Left lung (tissue), 10 donors: ENCODE data around the gene KRT40. TPM values are rescaled to one million over a fixed set of nuclear protein-coding genes. Genes with fewer than 3 reads are reported as not detected.

Experiments
- ATAC-seq: fragments of 200-7000 bp; cut with Tn5 transposase; one replicate; pipeline ENCODE4 v1.9.1; 2020; ENCODE audit warnings: moderate library complexity
- DNase-seq, 4 donors: peaks; one replicate each; pipeline ENCODE4 v3.0.0-alpha.2; 2013 to 2020
- H3K27ac ChIP-seq, 2 donors: fragments of 200-600 bp; sonication (generic) in 1 of 2; one replicate each; pipeline versions ENCODE4 v1.5.0 to v1.8.0; 2020 to 2021
- H3K27me3 ChIP-seq, 2 donors: fragments of 200-600 bp; sonication (generic) in 1 of 2; one replicate each; pipeline versions ENCODE4 v1.5.0 to v1.8.0; 2020 to 2021
- H3K36me3 ChIP-seq, 2 donors: fragments of 200-600 bp; sonication (generic) in 1 of 2; one replicate each; pipeline versions ENCODE4 v1.5.0 to v1.8.0; 2020 to 2021
- H3K4me1 ChIP-seq, 2 donors: fragments of 200-600 bp; one replicate each; pipeline ENCODE4 v1.8.0; 2021
- H3K4me3 ChIP-seq, 2 donors: fragments of 200-600 bp; sonication (generic) in 1 of 2; one replicate each; pipeline versions ENCODE4 v1.5.0 to v1.8.0; 2020 to 2021; ENCODE audit warnings: mild to moderate bottlenecking in 1 of 2
- H3K9me3 ChIP-seq, 2 donors: fragments of 200-600 bp; sonication (generic) in 1 of 2; one replicate each; pipeline versions ENCODE4 v1.5.0 to v1.8.0; 2020 to 2021
- CTCF ChIP-seq, 2 donors: fragments of 200-600 bp; sonication (generic) in 1 of 2; IDR thresholded peaks; one replicate each; pipeline versions ENCODE4 v1.5.0 to v1.8.0; 2021; ENCODE audit warnings: antibody characterized with exemption in 2 of 2
- intact Hi-C, 2 donors: fragments of 100-400 bp; cut with DNase I; formaldehyde crosslinking; loops; one replicate each; pipeline versions ENCODE4 v1.11.2 to v1.14.2; 2022
- polyA plus RNA-seq, 6 donors: library from polyadenylated mRNA; unstranded; fragments of 120-200 nt; gene quantifications; one replicate each; pipeline ENCODE4 v1.2.1, GENCODE V29; 2013; ENCODE audit not compliant: insufficient read length in 6 of 6
- total RNA-seq, 2 donors: library from RNA; stranded (reverse); fragmentation: NEBNext Ultra II Directional; extraction: Animal tissue kit (Norgen Biotek cat#: 25700); gene quantifications; one replicate each; pipeline ENCODE4 v1.2.1, GENCODE V29; 2021
- donor health status: DM: no; HTN: yes; CAD: no.
- donor health status: DM: no; HTN: no; CAD: no.

The KRT40 gene
- total and polyA plus RNA-seq, 8 donors, result not detected

- Histone ChIP-seq H3K36me3 (no peaks in the 10 kb centered on the region), H3K27me3 (no peaks in the 10 kb centered on the region), H3K9me3 (no peaks in the 10 kb centered on the region), H3K4me1 (no peaks in the 10 kb centered on the region), H3K4me3 (peak overlapping the region in 1 of 2 donors; percentile 24), H3K27ac (peak overlapping the region in 1 of 2 donors; percentile 73)
- ATAC-seq (no peak), DNase-seq (peak in 1 of 4 donors; percentile 75)
- no peak for TF ChIP-seq CTCF (IDR thresholded peaks at IDR 0.05)
- intact Hi-C loops, result no loop called here
Measured at GRCh38 chr17:40936437-40936971, 47.6 kb downstream of the KRT40 start.

GRCh38 chr17:40935624-40936023 is 48.5 kb downstream of the KRT40 start:
- Histone ChIP-seq H3K9me3 (no peaks in the 10 kb centered on the region), H3K27ac (peak overlapping the region in 1 of 2 donors; percentile 73), H3K4me3 (peak overlapping the region in 1 of 2 donors; percentile 1), H3K36me3 (no peaks in the 10 kb centered on the region), H3K4me1 (no peaks in the 10 kb centered on the region), H3K27me3 (no peaks in the 10 kb centered on the region)
- ATAC-seq (no peak), DNase-seq (no peak)
- TF ChIP-seq CTCF (IDR thresholded peaks at IDR 0.05), result no peak
- intact Hi-C loops, result no loop called here

GRCh38 chr17:40932608-40933007 is 51.5 kb downstream of the KRT40 start:
- no peaks in the 10 kb centered on the region for H3K4me1 ChIP-seq
- intact Hi-C loops, result no loop called here
- TF ChIP-seq CTCF (IDR thresholded peaks at IDR 0.05), result no peak
- no peaks in the 10 kb centered on the region for H3K27me3 ChIP-seq
- no peak for DNase-seq
- H3K9me3 ChIP-seq, result no peaks in the 10 kb centered on the region
- no peak for ATAC-seq
- H3K36me3 ChIP-seq, result peaks cover 0 to 5% of the 10 kb centered on the region in 2 donors
- H3K4me3 ChIP-seq, result no peak overlapping the region
- H3K27ac ChIP-seq, result no peak overlapping the region

GRCh38 chr17:40931311-40931710 is 52.8 kb downstream of the KRT40 start:
- H3K36me3 ChIP-seq, result peaks cover 0 to 5% of the 10 kb centered on the region in 2 donors
- no peak for ATAC-seq
- H3K4me1 ChIP-seq, result no peaks in the 10 kb centered on the region
- intact Hi-C loops, result no loop called here
- no peak for DNase-seq
- H3K27ac ChIP-seq, result no peak overlapping the region
- no peak overlapping the region for H3K4me3 ChIP-seq
- H3K27me3 ChIP-seq, result peaks cover 0 to 2% of the 10 kb centered on the region in 2 donors
- no peaks in the 10 kb centered on the region for H3K9me3 ChIP-seq
- TF ChIP-seq CTCF (IDR thresholded peaks at IDR 0.05), result no peak

Other genes with a start within 250 kb of the KRT40 start
Only the 30 nearest of the 35 such genes appear.
- under 1 TPM; 0.44 to 0.55 TPM for gene KRT27, start 201.8 kb downstream of the KRT40 start, total RNA-seq
- under 1 TPM in 5 of 6 donors, not detected in 1; 0.18 to 0.64 (median 0.38) TPM for gene KRT27, start 201.8 kb downstream of the KRT40 start, polyA plus RNA-seq
- gene KRT28, start 184.4 kb downstream of the KRT40 start, total RNA-seq, result not detected
- not detected for gene KRT28, start 184.4 kb downstream of the KRT40 start, polyA plus RNA-seq
- 10 to 100 TPM; 42.0 to 43.2 TPM for gene KRT10, start 161.7 kb downstream of the KRT40 start, total RNA-seq
- 10 to 100 TPM; 30.5 to 58.2 (median 41.3) TPM for gene KRT10, start 161.7 kb downstream of the KRT40 start, polyA plus RNA-seq
- not detected for gene KRT12, start 117.1 kb downstream of the KRT40 start, total RNA-seq
- gene KRT12, start 117.1 kb downstream of the KRT40 start, polyA plus RNA-seq, result under 1 TPM in 3 of 6 donors, not detected in 3; 0.10 to 0.26 (median 0.21) TPM
- not detected for gene KRT20, start 99.1 kb downstream of the KRT40 start, total RNA-seq
- gene KRT20, start 99.1 kb downstream of the KRT40 start, polyA plus RNA-seq, result under 1 TPM in 2 of 6 donors, not detected in 4; 0.09 to 0.26 TPM
- gene KRT23, start 46.7 kb downstream of the KRT40 start, total RNA-seq, result 1 to 10 TPM in 1 of 2 donors, under 1 TPM in 1; 0.35 to 5.6 TPM
- gene KRT23, start 46.7 kb downstream of the KRT40 start, polyA plus RNA-seq, result under 1 TPM in 5 of 6 donors, not detected in 1; 0.09 to 0.31 (median 0.17) TPM
- gene KRT39, start 17.4 kb downstream of the KRT40 start, total RNA-seq, result under 1 TPM in 1 of 2 donors, not detected in 1; 0.41 TPM
- not detected for gene KRT39, start 17.4 kb downstream of the KRT40 start, polyA plus RNA-seq
- gene KRTAP3-3, start 9.8 kb upstream of the KRT40 start, total RNA-seq, result not detected
- gene KRTAP3-3, start 9.8 kb upstream of the KRT40 start, polyA plus RNA-seq, result not detected
- gene KRTAP3-2, start 15.6 kb upstream of the KRT40 start, total RNA-seq, result not detected
- not detected for gene KRTAP3-2, start 15.6 kb upstream of the KRT40 start, polyA plus RNA-seq
- gene KRTAP3-1, start 24.8 kb upstream of the KRT40 start, total RNA-seq, result not detected
- gene KRTAP3-1, start 24.8 kb upstream of the KRT40 start, polyA plus RNA-seq, result not detected
- not detected for gene KRTAP1-5, start 42.9 kb upstream of the KRT40 start, total RNA-seq
- not detected for gene KRTAP1-5, start 42.9 kb upstream of the KRT40 start, polyA plus RNA-seq
- gene KRTAP1-4, start 45.9 kb upstream of the KRT40 start, total RNA-seq, result not detected
- not detected for gene KRTAP1-4, start 45.9 kb upstream of the KRT40 start, polyA plus RNA-seq
- not detected for gene KRTAP1-3, start 50.5 kb upstream of the KRT40 start, total RNA-seq
- gene KRTAP1-3, start 50.5 kb upstream of the KRT40 start, polyA plus RNA-seq, result not detected
- not detected for gene KRTAP1-1, start 57.1 kb upstream of the KRT40 start, total RNA-seq
- gene KRTAP1-1, start 57.1 kb upstream of the KRT40 start, polyA plus RNA-seq, result not detected
- not detected for gene KRTAP2-1, start 63.0 kb upstream of the KRT40 start, total RNA-seq
- gene KRTAP2-1, start 63.0 kb upstream of the KRT40 start, polyA plus RNA-seq, result not detected
- gene KRTAP2-2, start 70.9 kb upstream of the KRT40 start, total RNA-seq, result not detected
- not detected for gene KRTAP2-2, start 70.9 kb upstream of the KRT40 start, polyA plus RNA-seq
- 1 to 10 TPM in 1 of 2 donors, not detected in 1; 1.2 TPM for gene KRTAP2-3, start 75.8 kb upstream of the KRT40 start, total RNA-seq
- gene KRTAP2-3, start 75.8 kb upstream of the KRT40 start, polyA plus RNA-seq, result not detected
- gene KRTAP2-4, start 81.6 kb upstream of the KRT40 start, total RNA-seq, result not detected
- gene KRTAP2-4, start 81.6 kb upstream of the KRT40 start, polyA plus RNA-seq, result not detected
- not detected for gene KRTAP4-7, start 99.8 kb upstream of the KRT40 start, total RNA-seq
- not detected for gene KRTAP4-7, start 99.8 kb upstream of the KRT40 start, polyA plus RNA-seq
- not detected for gene KRTAP4-8, start 113.8 kb upstream of the KRT40 start, total RNA-seq
- gene KRTAP4-8, start 113.8 kb upstream of the KRT40 start, polyA plus RNA-seq, result not detected
- gene KRTAP4-16, start 117.9 kb upstream of the KRT40 start, total RNA-seq, result not detected
- gene KRTAP4-16, start 117.9 kb upstream of the KRT40 start, polyA plus RNA-seq, result not detected
- gene KRTAP4-9, start 121.1 kb upstream of the KRT40 start, total RNA-seq, result not detected
- gene KRTAP4-9, start 121.1 kb upstream of the KRT40 start, polyA plus RNA-seq, result not detected
- gene KRTAP4-11, start 134.0 kb upstream of the KRT40 start, total RNA-seq, result not detected
- gene KRTAP4-11, start 134.0 kb upstream of the KRT40 start, polyA plus RNA-seq, result under 1 TPM in 1 of 6 donors, not detected in 5; 0.23 TPM
- not detected for gene KRTAP4-12, start 139.9 kb upstream of the KRT40 start, total RNA-seq
- gene KRTAP4-12, start 139.9 kb upstream of the KRT40 start, polyA plus RNA-seq, result not detected
- not detected for gene KRTAP4-6, start 156.2 kb upstream of the KRT40 start, total RNA-seq
- gene KRTAP4-6, start 156.2 kb upstream of the KRT40 start, polyA plus RNA-seq, result not detected
- gene KRTAP4-5, start 165.5 kb upstream of the KRT40 start, total RNA-seq, result not detected
- gene KRTAP4-5, start 165.5 kb upstream of the KRT40 start, polyA plus RNA-seq, result not detected
- gene KRTAP4-4, start 176.4 kb upstream of the KRT40 start, total RNA-seq, result not detected
- gene KRTAP4-4, start 176.4 kb upstream of the KRT40 start, polyA plus RNA-seq, result not detected
- not detected for gene KRTAP4-3, start 183.9 kb upstream of the KRT40 start, total RNA-seq
- gene KRTAP4-3, start 183.9 kb upstream of the KRT40 start, polyA plus RNA-seq, result not detected
- gene KRTAP4-2, start 193.9 kb upstream of the KRT40 start, total RNA-seq, result not detected
- not detected for gene KRTAP4-2, start 193.9 kb upstream of the KRT40 start, polyA plus RNA-seq
- not detected for gene KRTAP4-1, start 200.6 kb upstream of the KRT40 start, total RNA-seq
- not detected for gene KRTAP4-1, start 200.6 kb upstream of the KRT40 start, polyA plus RNA-seq